Endothelial cell of umbilical vein (primary cell): ENCODE measurements around the gene SLC50A1. TPM values are rescaled to one million over a fixed set of nuclear protein-coding genes. Genes with fewer than 3 reads are reported as not detected.

Source experiments
- BruUV-seq: library from RNA; stranded (reverse); fragments of 400-500 nt; replicated peaks from 2 replicates; lab custom pipeline; 2021; lab: Mats Ljungman, UMichigan
- CTCF ChIA-PET: fragments of 300-600, 350-600 bp; sonication (Branson Sonifier 250); formaldehyde crosslinking; loops from one replicate; lab custom pipeline; 2021; ENCODE audit warnings: antibody characterized with exemption, inconsistent platforms; lab: Charles Lee
- POLR2A ChIA-PET: fragments of 300-600, 350-600 bp; sonication (Branson Sonifier 250); formaldehyde crosslinking; loops from one replicate; lab custom pipeline; 2021; ENCODE audit warnings: antibody characterized with exemption, inconsistent platforms; lab: Charles Lee
- DNase-seq: peaks from one replicate; pipeline ENCODE4 v3.0.0-alpha.2; 2011; ENCODE audit warnings: low read depth, low spot score
- FAIRE-seq: peaks from 2 replicates; lab custom pipeline; 2011; peaks lifted over from hg19 to GRCh38; lab: Jason Lieb, UNC
- H2AFZ ChIP-seq: 2 replicates; pipeline ENCODE4 v1.6.0; 2012; ENCODE audit warnings: low read depth, low read length, control low read depth, inconsistent platforms
- H3K27ac ChIP-seq: 2 replicates; pipeline ENCODE4 v1.5.1; 2011; ENCODE audit warnings: low read depth, mild to moderate bottlenecking, control low read depth, low read length, moderate library complexity; ENCODE audit not compliant: insufficient read depth
- H3K27me3 ChIP-seq, 2 experiments: 2 replicates each; pipeline versions ENCODE4 v1.6.0 to v1.6.1; 2011; ENCODE audit warnings: low read length in 2 of 2, mixed read lengths in 1 of 2; ENCODE audit not compliant: control insufficient read depth in 2 of 2, insufficient read depth in 2 of 2
- H3K36me3 ChIP-seq, 2 experiments: 2 replicates in 1 of 2; 3 replicates in 1 of 2; pipeline ENCODE4 v1.5.1; 2011; ENCODE audit warnings: low read length in 2 of 2, mild to moderate bottlenecking in 1 of 2, moderate library complexity in 1 of 2; ENCODE audit not compliant: control insufficient read depth in 2 of 2, insufficient read depth in 2 of 2; ENCODE audit errors: extremely low read depth in 1 of 2
- H3K4me1 ChIP-seq: 3 replicates; pipeline ENCODE4 v1.5.1; 2011; ENCODE audit warnings: mild to moderate bottlenecking, low read length; ENCODE audit not compliant: control insufficient read depth, insufficient read depth; ENCODE audit errors: extremely low read depth
- H3K4me2 ChIP-seq: 2 replicates; pipeline ENCODE4 v1.6.1; 2011; ENCODE audit warnings: low read length, control low read depth, mixed read lengths; ENCODE audit not compliant: insufficient read depth
- H3K4me3 ChIP-seq, 3 experiments: fragments of 200-600 bp in 1 of 3; sonication (generic), shearing (Covaris generic) in 1 of 3; replicated peaks in 1 of 3; 2 replicates each; pipeline ENCODE4 v1.5.1; 2011 to 2016; ENCODE audit warnings: control low read depth in 3 of 3, low read length in 3 of 3, mild to moderate bottlenecking in 2 of 3, inconsistent platforms in 1 of 3, low read depth in 1 of 3, moderate library complexity in 1 of 3; ENCODE audit not compliant: insufficient read depth in 1 of 3
- H3K79me2 ChIP-seq: 2 replicates; pipeline ENCODE4 v1.6.0; 2012; ENCODE audit warnings: low read length, inconsistent platforms; ENCODE audit not compliant: control insufficient read depth, insufficient read depth
- H3K9ac ChIP-seq: replicated peaks from 2 replicates; pipeline ENCODE3; 2011; ENCODE audit warnings: low read length, control low read depth; ENCODE audit not compliant: insufficient read depth; ENCODE audit errors: extremely low read depth
- H3K9me1 ChIP-seq: replicated peaks from 3 replicates; pipeline ENCODE4 v1.6.0; 2011; ENCODE audit warnings: mild to moderate bottlenecking, low read length; ENCODE audit not compliant: control insufficient read depth, insufficient read depth; ENCODE audit errors: extremely low read depth
- H3K9me3 ChIP-seq: replicated peaks from 2 replicates; pipeline ENCODE4 v1.5.1; 2012; ENCODE audit warnings: low read length, inconsistent platforms; ENCODE audit not compliant: control insufficient read depth, insufficient read depth
- H4K20me1 ChIP-seq: replicated peaks from 2 replicates; pipeline ENCODE3; 2011; ENCODE audit warnings: mild to moderate bottlenecking, low read length; ENCODE audit not compliant: control insufficient read depth, insufficient read depth; ENCODE audit errors: extremely low read depth
- CTCF ChIP-seq, 2 donors: IDR thresholded peaks; 1 replicate in 1 of 2; 2 replicates in 1 of 2; pipeline ENCODE4 v1.5.1; 2011; ENCODE audit warnings: low read length in 2 of 2, mild to moderate bottlenecking in 2 of 2, moderate library complexity in 2 of 2, control low read depth in 1 of 2, inconsistent platforms in 1 of 2, low read depth in 1 of 2; ENCODE audit not compliant: insufficient read depth in 1 of 2; ENCODE audit errors: extremely low read depth in 1 of 2
- EZH2 ChIP-seq: IDR thresholded peaks from 2 replicates; pipeline ENCODE4 v1.6.1; 2012; ENCODE audit warnings: borderline replicate concordance, low read depth, mild to moderate bottlenecking, moderate library complexity, low read length, inconsistent platforms; ENCODE audit not compliant: severe bottlenecking
- FOS ChIP-seq: IDR thresholded peaks from 2 replicates; pipeline ENCODE4 v1.6.1; 2011; ENCODE audit warnings: mild to moderate bottlenecking, low read length, moderate library complexity, borderline replicate concordance; ENCODE audit not compliant: insufficient read depth
- GATA2 ChIP-seq: IDR thresholded peaks from 2 replicates; pipeline ENCODE4 v1.7.0; 2011; ENCODE audit warnings: low read depth, mild to moderate bottlenecking, moderate library complexity, mixed read lengths, low read length; ENCODE audit not compliant: insufficient read length, insufficient read depth
- JUN ChIP-seq: IDR thresholded peaks from 2 replicates; pipeline ENCODE4 v1.6.1; 2011; ENCODE audit warnings: borderline replicate concordance, low read depth; ENCODE audit not compliant: insufficient read length, insufficient read depth
- MAX ChIP-seq: IDR thresholded peaks from 2 replicates; pipeline ENCODE4 v1.6.1; 2011; ENCODE audit not compliant: insufficient read depth, insufficient read length
- MYC ChIP-seq: IDR thresholded peaks from one replicate; pipeline ENCODE4 v1.6.1; 2011; ENCODE audit warnings: mild to moderate bottlenecking, low read depth, low read length
- POLR2A ChIP-seq: IDR thresholded peaks from 2 replicates; pipeline ENCODE4 v1.6.1; 2012; ENCODE audit warnings: low read depth, mild to moderate bottlenecking, control low read depth, low read length
- POLR2AphosphoS5 ChIP-seq: IDR thresholded peaks from 2 replicates; pipeline ENCODE4 v1.6.1; 2012; ENCODE audit warnings: low read depth, mild to moderate bottlenecking, control low read depth, low read length, moderate library complexity; ENCODE audit not compliant: insufficient read depth
- dilution Hi-C: fragments of 300-500 bp; cut with MboI; formaldehyde crosslinking; loops from one replicate; pipeline ENCODE4 v1.15.0; 2019; ENCODE audit warnings: low sequenced_read_pairs; ENCODE audit not compliant: extremely low pct_ligation_motif_present
- intact Hi-C: fragments of 100-400 bp; cut with micrococcal nuclease; formaldehyde crosslinking; loops from one replicate; pipeline ENCODE4 v1.10.0; 2022
- polyA plus RNA-seq, 4 experiments: library from polyadenylated mRNA; depleted of rRNA in 3 of 4; stranded (reverse) in 3 of 4; unstranded in 1 of 4; fragments of >200 nt; gene quantifications; 2 replicates each; pipeline versions ENCODE4 v1.2.1 to v1.2.3, GENCODE V29; 2011 to 2012; ENCODE audit warnings: missing spikeins in 1 of 4
- total RNA-seq: library from RNA; stranded (reverse); gene quantifications from 2 replicates; pipeline ENCODE4 v1.2.3, GENCODE V29; 2021

The SLC50A1 gene
- total and polyA plus RNA-seq, 2 donors (not counting 3 experiments of a cell fraction or from before 2014, with no cell fraction given), result 29.5 to 66.1 TPM

GRCh38 chr1:155173478-155174323 lies 38.0 kb downstream of the SLC50A1 start, which contains the start of gene TRIM46:
Gene TRIM46 (plus strand): TSS chr1:155173849. CDS start chr1:155173967, 118 bp downstream.
- BruUV-seq, result no TSS peak
- intact Hi-C loops, result loop anchor here (1.0 kb wide), 1 partner anchor 82 kb away; no protein-coding TSS in a partner anchor

More at GRCh38 chr1:155173478-155174323, 38.0 kb downstream of the SLC50A1 start, which contains the start of gene TRIM46:
- H3K9me3 ChIP-seq, result no peaks in the 10 kb centered on the region
- H3K9ac ChIP-seq, result peak within 1 kb of the TSS; percentile 90
- DNase-seq (peak; percentile 24), FAIRE-seq (peak; percentile 46)
- TF ChIP-seq POLR2AphosphoS5 (no peak), FOS (no peak), GATA2 (no peak), MAX (no peak), MYC (no peak), POLR2A (no peak), JUN (no peak), CTCF (IDR thresholded peaks at IDR 0.05; ENCODE audit: extremely low read depth in 1 of 2, insufficient read depth in 1 of 2, low read depth in 1 of 2, low read length in 2 of 2) (no peak), EZH2 (no peak)
- peaks cover 16% of the 10 kb centered on the region for H3K79me2 ChIP-seq
- H3K9me1 ChIP-seq, result no peaks in the 10 kb centered on the region
- H3K36me3 ChIP-seq, result peaks cover 6 to 24% of the 10 kb centered on the region in 2 experiments
- peak within 1 kb of the TSS; percentile 76 for H3K27ac ChIP-seq
- ChIA-PET POLR2A (interaction anchor here (0.9 to 1.3 kb wide), 3 partner anchors 20 to 82 kb away, joined by 3 to 8 read pairs (median 3); no protein-coding TSS in a partner anchor), CTCF (interaction anchor here (0.7 to 8.3 kb wide), 23 partner anchors 9 to 201 kb away, joined by 3 to 673 read pairs (median 5); partner anchors contain the start of genes ADAM15 and SLC50A1)
- no peaks in the 10 kb centered on the region for H4K20me1 ChIP-seq
- peak within 1 kb of the TSS; percentile 52 to 91 (median 63) for H3K4me3 ChIP-seq
- peak within 1 kb of the TSS; percentile 95 for H2AFZ ChIP-seq
- dilution Hi-C loops, result no loop called here
- H3K4me2 ChIP-seq, result peak within 1 kb of the TSS; percentile 79
- no peaks in the 10 kb centered on the region for H3K27me3 ChIP-seq
- H3K4me1 ChIP-seq, result peaks cover 11% of the 10 kb centered on the region
